RWPE2 (cell line): ENCODE measurements around the gene COL4A1.

Experiments used
- ATAC-seq: fragments of 200-7000 bp; cut with Tn5 transposase; 3 replicates; pipeline ENCODE4 v1.9.1; 2021; ENCODE audit warnings: low read depth
- DNase-seq: peaks from one replicate; pipeline ENCODE4 v3.0.0-alpha.2; 2020; ENCODE audit warnings: low spot score
- H3K27ac ChIP-seq: fragments of 450-650 bp; 2 replicates; pipeline ENCODE4 v1.5.1; 2017; ENCODE audit warnings: mild to moderate bottlenecking; ENCODE audit not compliant: poor library complexity, severe bottlenecking
- H3K27me3 ChIP-seq: fragments of 250-450 bp; sonication (Bioruptor Pico); 2 replicates; pipeline ENCODE4 v1.5.1; 2021; ENCODE audit warnings: mild to moderate bottlenecking, moderate library complexity; ENCODE audit not compliant: insufficient read depth, poor library complexity, severe bottlenecking
- H3K36me3 ChIP-seq: fragments of 250-450 bp; sonication (Bioruptor Pico); 2 replicates; pipeline ENCODE4 v1.5.1; 2020; ENCODE audit warnings: low read depth, mild to moderate bottlenecking, moderate library complexity
- H3K4me1 ChIP-seq: fragments of 250-450 bp; sonication (Bioruptor Pico); 2 replicates; pipeline ENCODE4 v1.5.1; 2021; ENCODE audit warnings: mild to moderate bottlenecking, moderate library complexity; ENCODE audit not compliant: insufficient read depth, poor library complexity, severe bottlenecking
- H3K4me3 ChIP-seq: fragments of 250-450 bp; sonication (Bioruptor Pico); 2 replicates; pipeline ENCODE4 v1.5.1; 2021; ENCODE audit warnings: mild to moderate bottlenecking, moderate library complexity; ENCODE audit not compliant: severe bottlenecking
- H3K9me3 ChIP-seq: fragments of 250-450 bp; sonication (Bioruptor Pico); 2 replicates; pipeline ENCODE4 v1.5.1; 2021; ENCODE audit warnings: mild to moderate bottlenecking, moderate library complexity; ENCODE audit not compliant: severe bottlenecking
- TF ChIP-seq, protein P1 (sequence below): fragments of 450-650 bp; IDR thresholded peaks from one replicate; pipeline ENCODE4 v1.5.1; 2017; ENCODE audit warnings: mild to moderate bottlenecking, moderate library complexity; ENCODE audit not compliant: poor library complexity, severe bottlenecking

COL4A1 gene

DNA sequence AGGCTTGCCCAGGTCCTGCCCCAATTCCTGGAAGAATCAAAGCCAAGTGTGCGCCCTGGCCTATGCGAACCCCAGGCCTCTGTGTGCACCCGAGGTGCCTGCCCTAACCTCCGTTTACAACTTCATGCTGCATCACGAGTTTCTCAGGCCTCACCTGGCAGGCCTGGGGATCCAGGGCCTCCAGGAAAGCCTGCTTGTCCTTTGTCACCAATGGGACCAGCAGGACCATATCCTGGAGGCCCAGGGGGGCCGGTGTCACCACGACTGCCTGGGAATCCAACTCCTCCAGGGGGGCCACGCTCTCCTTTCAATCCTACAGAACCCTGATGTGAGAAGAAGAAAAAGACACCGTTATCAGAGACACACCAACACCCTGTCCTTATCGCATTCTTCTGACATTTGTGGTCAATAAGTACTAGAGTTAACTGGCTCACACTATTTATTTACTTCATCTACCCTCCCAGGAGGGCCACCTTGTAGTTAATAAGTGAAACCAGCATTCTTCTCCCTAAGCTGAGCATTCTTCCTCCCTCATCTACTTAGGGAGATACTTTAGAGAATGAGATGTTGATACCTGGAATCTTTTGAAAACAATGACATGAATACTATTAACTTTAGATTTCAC is 120.6 kb downstream of the COL4A1 start:
- Histone ChIP-seq H3K27me3 (no peaks in the 10 kb centered on the region), H3K4me1 (no peaks in the 10 kb centered on the region), H3K27ac (no peak overlapping the region), H3K9me3 (no peaks in the 10 kb centered on the region), H3K36me3 (peaks cover 66% of the 10 kb centered on the region), H3K4me3 (no peak overlapping the region)
- ATAC-seq: no peak
- DNase-seq: no peak
- TF ChIP-seq, protein P1, sequence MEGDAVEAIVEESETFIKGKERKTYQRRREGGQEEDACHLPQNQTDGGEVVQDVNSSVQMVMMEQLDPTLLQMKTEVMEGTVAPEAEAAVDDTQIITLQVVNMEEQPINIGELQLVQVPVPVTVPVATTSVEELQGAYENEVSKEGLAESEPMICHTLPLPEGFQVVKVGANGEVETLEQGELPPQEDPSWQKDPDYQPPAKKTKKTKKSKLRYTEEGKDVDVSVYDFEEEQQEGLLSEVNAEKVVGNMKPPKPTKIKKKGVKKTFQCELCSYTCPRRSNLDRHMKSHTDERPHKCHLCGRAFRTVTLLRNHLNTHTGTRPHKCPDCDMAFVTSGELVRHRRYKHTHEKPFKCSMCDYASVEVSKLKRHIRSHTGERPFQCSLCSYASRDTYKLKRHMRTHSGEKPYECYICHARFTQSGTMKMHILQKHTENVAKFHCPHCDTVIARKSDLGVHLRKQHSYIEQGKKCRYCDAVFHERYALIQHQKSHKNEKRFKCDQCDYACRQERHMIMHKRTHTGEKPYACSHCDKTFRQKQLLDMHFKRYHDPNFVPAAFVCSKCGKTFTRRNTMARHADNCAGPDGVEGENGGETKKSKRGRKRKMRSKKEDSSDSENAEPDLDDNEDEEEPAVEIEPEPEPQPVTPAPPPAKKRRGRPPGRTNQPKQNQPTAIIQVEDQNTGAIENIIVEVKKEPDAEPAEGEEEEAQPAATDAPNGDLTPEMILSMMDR: no peak

- no peaks in the 10 kb centered on the region for H3K9me3 ChIP-seq
- no peak overlapping the region for H3K4me3 ChIP-seq
- TF ChIP-seq, protein P1: no peak
- H3K27me3 ChIP-seq: no peaks in the 10 kb centered on the region
- H3K27ac ChIP-seq: no peak overlapping the region
- DNase-seq (no peak), ATAC-seq (no peak)
- peaks cover 66% of the 10 kb centered on the region for H3K36me3 ChIP-seq
- no peaks in the 10 kb centered on the region for H3K4me1 ChIP-seq
Measured at GRCh38 chr13:110185696-110186095, 121.3 kb downstream of the COL4A1 start.

DNA sequence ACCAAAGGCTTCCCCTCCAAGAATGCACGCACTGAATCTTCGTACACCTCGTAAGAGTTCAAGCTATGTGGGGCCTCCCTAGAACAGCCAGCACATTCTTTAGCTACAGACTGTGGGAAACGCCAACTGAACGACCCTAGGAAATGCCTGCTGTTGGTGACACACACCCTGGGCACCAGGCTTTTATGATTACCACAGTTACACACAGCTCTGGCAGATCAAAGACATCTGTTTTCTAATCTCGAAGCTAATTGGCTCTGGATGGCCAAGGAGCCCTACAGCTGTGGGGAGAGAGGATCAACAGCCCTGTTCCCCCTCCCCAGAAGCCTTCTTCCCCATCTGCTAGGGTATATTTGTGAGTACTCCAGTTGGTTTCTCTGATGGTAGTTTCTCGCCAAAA is 123.0 kb downstream of the COL4A1 start:
- H3K36me3 ChIP-seq: peaks cover 77% of the 10 kb centered on the region
- H3K27ac ChIP-seq: no peak overlapping the region

DNA sequence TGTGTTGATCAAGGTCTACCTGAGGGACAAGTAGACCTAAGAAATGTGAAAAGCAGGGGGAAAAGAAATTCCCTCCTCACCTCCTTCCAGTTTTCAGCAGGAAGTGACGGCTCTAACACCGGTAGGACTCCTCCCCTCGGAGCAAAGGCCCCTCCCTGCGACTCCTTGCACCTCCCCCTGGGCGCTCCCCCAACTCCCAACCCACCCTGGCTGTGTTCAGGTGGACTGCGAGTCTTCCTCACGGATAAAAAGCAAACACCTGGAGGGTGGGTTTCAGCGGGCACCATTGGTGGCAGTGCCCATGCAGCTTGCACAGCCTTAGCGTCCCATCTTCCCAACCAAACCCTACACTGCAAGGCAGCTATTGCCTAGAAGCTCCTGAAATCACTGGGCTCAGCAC is 124.5 kb downstream of the COL4A1 start:
- no peak for DNase-seq
- H3K9me3 ChIP-seq: no peaks in the 10 kb centered on the region
- no peak for ATAC-seq
- H3K27me3 ChIP-seq: no peaks in the 10 kb centered on the region
- no peaks in the 10 kb centered on the region for H3K4me1 ChIP-seq
- TF ChIP-seq, protein P1: no peak
- no peak overlapping the region for H3K4me3 ChIP-seq
- H3K27ac ChIP-seq: no peak overlapping the region
- peaks cover 84% of the 10 kb centered on the region for H3K36me3 ChIP-seq

More for the DNA sequence above, 123.0 kb downstream of the COL4A1 start:
- DNase-seq: no peak
- H3K27me3 ChIP-seq: no peaks in the 10 kb centered on the region
- no peaks in the 10 kb centered on the region for H3K4me1 ChIP-seq
- H3K9me3 ChIP-seq: no peaks in the 10 kb centered on the region
- TF ChIP-seq, protein P1: no peak
- ATAC-seq: no peak
- no peak overlapping the region for H3K4me3 ChIP-seq

DNA sequence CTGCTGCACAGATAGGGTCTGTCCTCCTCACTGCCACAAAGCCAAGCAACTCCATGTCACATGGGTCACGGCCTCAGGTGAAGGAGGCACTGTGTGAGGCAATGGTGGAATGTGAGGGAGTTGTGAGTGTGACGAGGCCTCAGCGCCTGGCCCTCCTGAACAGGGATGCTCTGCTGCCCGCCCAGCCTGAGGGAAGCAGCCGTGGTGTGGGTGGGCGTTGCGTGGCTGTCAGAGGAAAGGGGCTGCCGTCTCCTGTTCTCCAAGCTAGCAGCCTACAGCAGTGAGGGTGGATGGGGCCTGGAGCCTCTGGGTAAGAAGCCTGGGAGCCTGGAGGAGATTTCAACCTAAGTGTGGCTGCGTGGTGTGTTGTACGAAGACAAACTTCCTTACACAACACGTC is 125.0 kb downstream of the COL4A1 start:
- H3K27ac ChIP-seq: no peak overlapping the region
- TF ChIP-seq, protein P1: no peak
- no peak for DNase-seq
- no peaks in the 10 kb centered on the region for H3K9me3 ChIP-seq
- no peaks in the 10 kb centered on the region for H3K27me3 ChIP-seq
- peaks cover 86% of the 10 kb centered on the region for H3K36me3 ChIP-seq
- no peak overlapping the region for H3K4me3 ChIP-seq
- no peaks in the 10 kb centered on the region for H3K4me1 ChIP-seq
- no peak for ATAC-seq
